Ovary (tissue), 3 donors: ENCODE results near the gene RPLP2.

Experiments used
- CTCF ChIP-seq, 3 donors: fragments of 450-650 bp in 2 of 3; fragments of 200-600 bp in 1 of 3; IDR thresholded peaks; one replicate each; pipeline versions ENCODE4 v1.5.1 to v1.8.0; 2016 to 2022; ENCODE audit warnings: antibody characterized with exemption in 3 of 3, mild to moderate bottlenecking in 1 of 3
- EP300 ChIP-seq: sonication (generic); formaldehyde crosslinking; IDR thresholded peaks from one replicate; pipeline ENCODE4 v1.6.1; 2017; ENCODE audit warnings: antibody characterized with exemption
- POLR2A ChIP-seq: fragments of 450-650 bp; IDR thresholded peaks from one replicate; pipeline ENCODE4 v1.6.1; 2017; ENCODE audit warnings: antibody characterized with exemption, mild to moderate bottlenecking, moderate library complexity
- donor health status: DM: no; HTN: no; CAD: no.

DNA sequence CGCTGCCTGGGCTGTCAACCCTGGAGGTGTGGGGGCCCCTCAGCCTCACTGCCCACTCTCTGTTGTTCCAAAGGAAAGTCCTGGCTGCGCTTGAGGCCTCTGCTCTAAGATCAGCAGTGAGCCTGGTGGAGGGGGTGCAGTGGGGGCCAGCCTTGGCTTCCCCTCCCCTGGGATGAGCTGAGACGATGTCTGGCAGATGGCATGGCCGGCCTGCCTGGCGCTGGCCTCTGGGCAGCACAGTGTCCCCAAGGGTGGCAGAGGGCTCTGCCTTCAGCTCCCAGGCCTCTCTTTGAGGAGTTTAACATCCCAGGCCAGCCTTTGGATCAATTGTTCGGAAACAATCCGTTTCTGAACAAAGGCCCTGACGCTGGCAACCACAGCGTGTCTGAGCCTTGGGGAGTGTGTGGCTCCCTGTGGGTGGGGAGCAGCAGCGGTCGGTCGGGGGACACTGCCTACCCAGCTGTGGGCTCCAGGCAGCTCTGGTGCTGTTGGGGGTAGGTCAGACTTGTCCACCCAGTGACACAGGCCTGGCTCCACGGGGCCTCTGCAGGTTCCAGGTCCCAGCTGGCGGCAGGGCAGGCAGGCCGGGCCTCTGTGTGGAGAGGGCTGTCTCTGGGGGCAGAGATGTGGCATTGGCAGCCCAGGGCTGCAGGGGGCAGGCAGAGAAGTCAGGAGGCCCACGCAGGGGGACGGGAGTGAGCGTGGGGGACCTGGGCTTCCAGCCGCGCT is 45.0 kb downstream of the RPLP2 start:
- TF ChIP-seq POLR2A (no peak), CTCF (IDR thresholded peaks at IDR 0.05) (no peak), EP300 (no peak)
